H1 (cell line): ENCODE measurements around the gene SEPTIN2. TPM values are rescaled to one million over a fixed set of nuclear protein-coding genes. Genes with fewer than 3 reads are reported as not detected.

ENCODE experiments used
- CEBPB ChIP-seq: IDR thresholded peaks from 2 replicates; pipeline ENCODE4 v1.6.1; 2012; ENCODE audit warnings: low read depth, low read length
- CREB1 ChIP-seq: IDR thresholded peaks from 2 replicates; pipeline ENCODE4 v1.6.1; 2012; ENCODE audit warnings: inconsistent platforms
- SP1 ChIP-seq: IDR thresholded peaks from 2 replicates; pipeline ENCODE4 v1.6.1; 2011; ENCODE audit warnings: low read depth, low read length
- SP4 ChIP-seq: IDR thresholded peaks from 2 replicates; pipeline ENCODE4 v1.6.1; 2012; ENCODE audit warnings: low read length, inconsistent platforms
- TEAD4 ChIP-seq: IDR thresholded peaks from 2 replicates; pipeline ENCODE4 v1.6.1; 2012; ENCODE audit warnings: low read depth, low read length, inconsistent platforms, mixed read lengths
- polyA plus RNA-seq, 7 experiments: library from polyadenylated mRNA; depleted of rRNA in 3 of 7; stranded (reverse) in 5 of 7; unstranded in 2 of 7; fragments of >200 nt in 5 of 7; fragments of 200-250 nt in 2 of 7; gene quantifications; 1 replicate in 5 of 7; 2 replicates in 1 of 7; 4 replicates in 1 of 7; pipeline versions ENCODE4 v1.2.1 to v1.2.3, GENCODE V29; 2011 to 2013; ENCODE audit warnings: missing spikeins in 2 of 7, mixed read lengths in 2 of 7
- total RNA-seq: library from RNA; stranded (reverse); fragmentation: NEBNext Ultra II Directional; extraction: Animal tissue kit (Norgen Biotek cat#: 25700); gene quantifications from 2 replicates; pipeline ENCODE4 v1.2.1, GENCODE V29; 2021

Gene SEPTIN2
- total and polyA plus RNA-seq, 2 of the 8 experiments (the other 6 are each of a cell fraction or from before 2014, with no cell fraction given) = 392 to 650 TPM

GRCh38 chr2:241324775-241325174 lies 9.1 kb downstream of the SEPTIN2 start (continued):
- TF ChIP-seq SP4 (no peak), SP1 (no peak), CEBPB (no peak), CREB1 (no peak), TEAD4 (no peak)
